ENCODE data around the gene FTO.
A peak's percentile ranks its signal among the peaks of the same experiment; 100 is the strongest.

GRCh38 chr16:54176376-54176901 is 472.5 kb downstream of the FTO start:
- TF ChIP-seq, protein P1, sequence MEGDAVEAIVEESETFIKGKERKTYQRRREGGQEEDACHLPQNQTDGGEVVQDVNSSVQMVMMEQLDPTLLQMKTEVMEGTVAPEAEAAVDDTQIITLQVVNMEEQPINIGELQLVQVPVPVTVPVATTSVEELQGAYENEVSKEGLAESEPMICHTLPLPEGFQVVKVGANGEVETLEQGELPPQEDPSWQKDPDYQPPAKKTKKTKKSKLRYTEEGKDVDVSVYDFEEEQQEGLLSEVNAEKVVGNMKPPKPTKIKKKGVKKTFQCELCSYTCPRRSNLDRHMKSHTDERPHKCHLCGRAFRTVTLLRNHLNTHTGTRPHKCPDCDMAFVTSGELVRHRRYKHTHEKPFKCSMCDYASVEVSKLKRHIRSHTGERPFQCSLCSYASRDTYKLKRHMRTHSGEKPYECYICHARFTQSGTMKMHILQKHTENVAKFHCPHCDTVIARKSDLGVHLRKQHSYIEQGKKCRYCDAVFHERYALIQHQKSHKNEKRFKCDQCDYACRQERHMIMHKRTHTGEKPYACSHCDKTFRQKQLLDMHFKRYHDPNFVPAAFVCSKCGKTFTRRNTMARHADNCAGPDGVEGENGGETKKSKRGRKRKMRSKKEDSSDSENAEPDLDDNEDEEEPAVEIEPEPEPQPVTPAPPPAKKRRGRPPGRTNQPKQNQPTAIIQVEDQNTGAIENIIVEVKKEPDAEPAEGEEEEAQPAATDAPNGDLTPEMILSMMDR (IDR thresholded peaks at IDR 0.05; ENCODE audit: control extremely low read depth in 1 of 3, insufficient read depth in 1 of 3, low read depth in 1 of 3, low read length in 3 of 3), result peak; percentile 48 to 56 (median 52)
- no peak for TF ChIP-seq EGR1 (IDR thresholded peaks at IDR 0.05; ENCODE audit: borderline replicate concordance, low read depth, low read length)
- TF ChIP-seq RFX5 (IDR thresholded peaks at IDR 0.05; ENCODE audit: borderline replicate concordance, low read depth, low read length), result no peak
- TF ChIP-seq POLR2A (IDR thresholded peaks at IDR 0.05; ENCODE audit: control extremely low read depth in 1 of 2, low read depth in 2 of 2, low read length in 2 of 2), result no peak
- TF ChIP-seq, protein P2, sequence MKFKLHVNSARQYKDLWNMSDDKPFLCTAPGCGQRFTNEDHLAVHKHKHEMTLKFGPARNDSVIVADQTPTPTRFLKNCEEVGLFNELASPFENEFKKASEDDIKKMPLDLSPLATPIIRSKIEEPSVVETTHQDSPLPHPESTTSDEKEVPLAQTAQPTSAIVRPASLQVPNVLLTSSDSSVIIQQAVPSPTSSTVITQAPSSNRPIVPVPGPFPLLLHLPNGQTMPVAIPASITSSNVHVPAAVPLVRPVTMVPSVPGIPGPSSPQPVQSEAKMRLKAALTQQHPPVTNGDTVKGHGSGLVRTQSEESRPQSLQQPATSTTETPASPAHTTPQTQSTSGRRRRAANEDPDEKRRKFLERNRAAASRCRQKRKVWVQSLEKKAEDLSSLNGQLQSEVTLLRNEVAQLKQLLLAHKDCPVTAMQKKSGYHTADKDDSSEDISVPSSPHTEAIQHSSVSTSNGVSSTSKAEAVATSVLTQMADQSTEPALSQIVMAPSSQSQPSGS (IDR thresholded peaks at IDR 0.05; ENCODE audit: low read length), result no peak
- TF ChIP-seq EP300 (IDR thresholded peaks at IDR 0.05; ENCODE audit: borderline replicate concordance in 1 of 2, low read depth in 2 of 2, low read length in 2 of 2), result no peak
- no peak for TF ChIP-seq POLR2AphosphoS5 (IDR thresholded peaks at IDR 0.05; ENCODE audit: low read depth, low read length)

All from H1 (cell line).